NB4 (cell line): ENCODE results near the gene FEZF2.

Source experiments
- POLR2A ChIP-seq: IDR thresholded peaks from 2 replicates; pipeline ENCODE4 v1.6.1; 2011; ENCODE audit warnings: mild to moderate bottlenecking; ENCODE audit not compliant: insufficient read length; ENCODE audit errors: extremely low read depth
- TF ChIP-seq, protein P1 (sequence below): IDR thresholded peaks from one replicate; pipeline ENCODE4 v1.5.1; 2012; ENCODE audit warnings: low read depth, low read length
- TF ChIP-seq, protein P2 (sequence below): IDR thresholded peaks from 2 replicates; pipeline ENCODE4 v1.6.1; 2011; ENCODE audit warnings: low read depth, low read length

DNA sequence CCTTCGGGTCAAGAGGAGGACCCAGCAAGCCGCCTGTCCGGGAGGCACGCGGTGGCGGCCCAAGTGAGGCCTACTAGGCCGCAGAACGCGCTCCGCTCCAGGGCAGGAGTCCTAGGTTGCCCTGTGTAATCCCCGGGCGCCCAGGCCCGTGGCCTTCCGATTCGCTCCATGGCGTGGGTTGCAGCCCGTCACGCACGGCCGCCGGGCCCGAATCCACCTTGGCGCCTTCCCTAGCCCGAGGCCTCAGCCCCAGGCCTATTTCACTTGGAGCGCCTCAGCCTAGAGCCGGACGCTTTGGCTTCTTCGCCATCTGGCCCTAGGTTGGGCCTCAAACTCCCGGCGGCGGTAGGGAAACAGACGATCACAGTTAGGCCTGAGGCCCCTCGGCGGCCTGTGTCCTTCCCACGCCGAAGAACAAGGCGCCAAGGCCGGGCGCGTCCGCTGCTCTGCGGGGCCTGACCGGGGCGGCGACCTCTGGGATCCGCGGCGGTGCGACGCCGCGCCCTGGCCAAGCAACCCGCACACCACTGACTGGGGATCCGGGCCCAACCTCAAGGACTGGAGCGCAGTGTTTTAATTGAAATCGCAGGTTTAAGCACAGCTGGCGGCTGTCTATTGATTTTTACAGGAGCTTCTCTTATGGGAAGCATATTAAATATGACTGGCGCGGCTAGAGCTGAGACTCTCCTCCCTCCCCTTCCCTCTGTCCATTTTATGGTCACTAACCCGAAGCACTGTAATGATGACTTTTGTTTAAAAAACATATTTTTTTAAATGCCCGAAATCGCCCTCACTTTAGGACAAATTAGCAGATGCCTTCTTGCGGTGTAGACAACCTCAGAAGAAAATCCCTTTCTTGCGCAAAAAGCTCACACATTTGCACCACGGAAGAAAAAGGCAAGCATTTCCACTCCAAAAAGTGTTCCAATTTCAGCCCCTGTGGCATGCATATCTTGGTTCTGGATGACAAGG lies 3.8 kb upstream of the FEZF2 start:
- TF ChIP-seq, protein P1, sequence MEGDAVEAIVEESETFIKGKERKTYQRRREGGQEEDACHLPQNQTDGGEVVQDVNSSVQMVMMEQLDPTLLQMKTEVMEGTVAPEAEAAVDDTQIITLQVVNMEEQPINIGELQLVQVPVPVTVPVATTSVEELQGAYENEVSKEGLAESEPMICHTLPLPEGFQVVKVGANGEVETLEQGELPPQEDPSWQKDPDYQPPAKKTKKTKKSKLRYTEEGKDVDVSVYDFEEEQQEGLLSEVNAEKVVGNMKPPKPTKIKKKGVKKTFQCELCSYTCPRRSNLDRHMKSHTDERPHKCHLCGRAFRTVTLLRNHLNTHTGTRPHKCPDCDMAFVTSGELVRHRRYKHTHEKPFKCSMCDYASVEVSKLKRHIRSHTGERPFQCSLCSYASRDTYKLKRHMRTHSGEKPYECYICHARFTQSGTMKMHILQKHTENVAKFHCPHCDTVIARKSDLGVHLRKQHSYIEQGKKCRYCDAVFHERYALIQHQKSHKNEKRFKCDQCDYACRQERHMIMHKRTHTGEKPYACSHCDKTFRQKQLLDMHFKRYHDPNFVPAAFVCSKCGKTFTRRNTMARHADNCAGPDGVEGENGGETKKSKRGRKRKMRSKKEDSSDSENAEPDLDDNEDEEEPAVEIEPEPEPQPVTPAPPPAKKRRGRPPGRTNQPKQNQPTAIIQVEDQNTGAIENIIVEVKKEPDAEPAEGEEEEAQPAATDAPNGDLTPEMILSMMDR, result no peak
- TF ChIP-seq POLR2A, result no peak
- TF ChIP-seq, protein P2, sequence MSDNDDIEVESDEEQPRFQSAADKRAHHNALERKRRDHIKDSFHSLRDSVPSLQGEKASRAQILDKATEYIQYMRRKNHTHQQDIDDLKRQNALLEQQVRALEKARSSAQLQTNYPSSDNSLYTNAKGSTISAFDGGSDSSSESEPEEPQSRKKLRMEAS, result no peak
